ENCODE results near the gene MAP1A.

GRCh38 chr15:43498990-43499389, 18.4 kb upstream of the MAP1A start:
- TF ChIP-seq POLR2A (IDR thresholded peaks at IDR 0.05) (no peak), CTCF (IDR thresholded peaks at IDR 0.05) (no peak)

Measured in lower leg skin (tissue), 3 donors.